Neutrophil (primary cell): ENCODE measurements around the gene GTF2A2.

Experiments
- H3K27ac ChIP-seq: fragments of 200-600 bp; sonication (generic); 2 replicates; pipeline ENCODE4 v1.5.1; 2016; ENCODE audit warnings: mild to moderate bottlenecking, moderate library complexity
- H3K27me3 ChIP-seq: fragments of 200-600 bp; sonication (generic); 2 replicates; pipeline ENCODE4 v1.6.0; 2016; ENCODE audit warnings: mild to moderate bottlenecking
- H3K36me3 ChIP-seq: fragments of 200-600 bp; sonication (generic); 2 replicates; pipeline ENCODE4 v1.5.1; 2017
- H3K4me1 ChIP-seq, 2 experiments: fragments of 200-600 bp in 1 of 2; sonication (generic) in 1 of 2; 1 replicate in 1 of 2; 2 replicates in 1 of 2; pipeline versions ENCODE4 v1.5.1 to v1.6.1; 2013 to 2016; ENCODE audit warnings: low read depth in 1 of 2, low read length in 1 of 2, mild to moderate bottlenecking in 1 of 2, moderate library complexity in 1 of 2; ENCODE audit not compliant: control insufficient read depth in 1 of 2, insufficient read depth in 1 of 2
- H3K4me3 ChIP-seq, 2 experiments: fragments of 200-600 bp in 1 of 2; sonication (generic) in 1 of 2; 1 replicate in 1 of 2; 2 replicates in 1 of 2; pipeline ENCODE4 v1.5.1; 2013 to 2016; ENCODE audit warnings: low read depth in 1 of 2, low read length in 1 of 2, mild to moderate bottlenecking in 1 of 2, moderate library complexity in 1 of 2
- H3K9me3 ChIP-seq: fragments of 200-600 bp; sonication (generic); 2 replicates; pipeline ENCODE4 v1.5.1; 2016
- CTCF ChIP-seq: fragments of 200-600 bp; sonication (generic); IDR thresholded peaks from 2 replicates; pipeline ENCODE4 v1.5.1; 2016; ENCODE audit warnings: antibody characterized with exemption

Gene GTF2A2

DNA sequence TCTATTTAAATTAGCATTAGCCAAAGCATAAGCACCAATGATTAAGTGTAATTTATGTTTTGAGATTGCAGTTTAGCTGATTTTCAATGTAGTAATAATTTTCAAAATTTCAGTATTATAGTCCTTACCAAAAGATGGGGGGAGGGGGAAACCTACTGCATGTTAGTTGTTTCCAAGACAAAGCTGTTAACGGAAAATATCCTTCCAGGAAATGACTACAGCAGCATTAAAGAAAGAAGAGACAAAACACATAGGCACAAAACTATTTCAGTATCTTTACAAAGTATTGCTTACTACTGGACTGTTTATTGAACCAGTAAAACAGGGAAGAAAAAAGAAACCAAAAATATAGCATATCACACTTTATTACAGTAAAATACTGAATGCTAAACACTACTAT lies 21.3 kb upstream of the GTF2A2 start:
- no peak for TF ChIP-seq CTCF

GRCh38 chr15:59678172-59678571 lies 20.9 kb upstream of the GTF2A2 start:
- H3K27ac ChIP-seq = no peak overlapping the region
- TF ChIP-seq CTCF = no peak

More for the DNA sequence above, 21.3 kb upstream of the GTF2A2 start:
- no peaks in the 10 kb centered on the region for H3K27me3 ChIP-seq
- peaks cover 85% of the 10 kb centered on the region for H3K36me3 ChIP-seq
- H3K27ac ChIP-seq = no peak overlapping the region
- H3K4me3 ChIP-seq = no peak overlapping the region
- no peaks in the 10 kb centered on the region for H3K4me1 ChIP-seq
- no peaks in the 10 kb centered on the region for H3K9me3 ChIP-seq

GRCh38 chr15:59676565-59676964 lies 19.2 kb upstream of the GTF2A2 start:
- Histone ChIP-seq H3K4me3 (no peak overlapping the region), H3K36me3 (peaks cover 99% of the 10 kb centered on the region), H3K27ac (no peak overlapping the region)

More at GRCh38 chr15:59678172-59678571, 20.9 kb upstream of the GTF2A2 start:
- Histone ChIP-seq H3K36me3 (peaks cover 89% of the 10 kb centered on the region), H3K27me3 (no peaks in the 10 kb centered on the region), H3K9me3 (no peaks in the 10 kb centered on the region), H3K4me3 (no peak overlapping the region), H3K4me1 (no peaks in the 10 kb centered on the region)

DNA sequence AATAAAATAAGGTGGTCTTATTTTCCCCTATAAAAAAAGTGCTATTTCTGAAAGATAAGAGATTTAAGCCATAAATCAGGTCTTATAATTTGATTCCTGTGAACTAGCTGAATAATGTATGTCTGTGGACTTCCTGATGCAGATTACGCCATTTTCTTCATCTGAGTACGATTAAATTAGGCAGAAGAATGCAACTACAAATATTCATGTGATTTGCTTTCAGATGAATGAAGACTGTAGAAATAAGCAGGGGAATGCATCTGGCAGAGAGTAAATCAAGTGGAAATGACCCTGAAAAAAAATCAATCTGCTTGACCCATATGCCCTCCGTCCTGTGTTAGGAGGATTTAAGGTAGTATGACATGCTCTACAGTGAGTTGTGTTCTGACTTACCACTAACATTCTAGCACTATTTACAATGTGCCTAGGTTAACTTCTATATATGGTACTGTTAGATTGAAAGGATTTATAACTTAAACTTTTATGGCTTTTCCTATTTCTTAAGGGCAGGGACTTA lies 17.1 kb upstream of the GTF2A2 start:
- no peaks in the 10 kb centered on the region for H3K9me3 ChIP-seq
- H3K27ac ChIP-seq = peak overlapping the region; percentile 17
- no peak for TF ChIP-seq CTCF
- H3K36me3 ChIP-seq = peaks cover 99% of the 10 kb centered on the region
- no peaks in the 10 kb centered on the region for H3K4me1 ChIP-seq
- no peaks in the 10 kb centered on the region for H3K27me3 ChIP-seq
- H3K4me3 ChIP-seq = no peak overlapping the region

More at GRCh38 chr15:59676565-59676964, 19.2 kb upstream of the GTF2A2 start:
- no peaks in the 10 kb centered on the region for H3K27me3 ChIP-seq
- no peaks in the 10 kb centered on the region for H3K9me3 ChIP-seq
- H3K4me1 ChIP-seq = no peaks in the 10 kb centered on the region
- TF ChIP-seq CTCF = no peak

DNA sequence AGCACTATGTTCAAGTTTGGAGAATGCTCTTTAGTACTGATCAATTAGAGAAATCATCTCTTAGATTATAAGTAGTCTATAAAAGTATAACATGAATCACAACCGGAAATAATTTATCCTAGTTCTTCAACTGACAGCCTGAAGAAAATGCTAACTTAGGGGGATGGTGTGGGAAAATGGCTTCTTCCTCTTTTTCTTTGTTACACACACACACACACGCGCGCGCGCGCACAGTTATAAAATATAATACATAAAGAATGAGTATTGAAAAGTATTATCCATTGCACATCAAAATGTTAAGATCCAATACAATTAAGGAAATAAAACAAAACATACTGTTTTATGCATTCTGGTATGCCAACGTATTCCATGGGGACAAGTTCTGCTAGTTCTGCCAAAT lies 11.2 kb upstream of the GTF2A2 start:
- Histone ChIP-seq H3K27me3 (no peaks in the 10 kb centered on the region), H3K4me3 (no peak overlapping the region), H3K36me3 (peaks cover 96% of the 10 kb centered on the region), H3K4me1 (no peaks in the 10 kb centered on the region), H3K9me3 (no peaks in the 10 kb centered on the region), H3K27ac (no peak overlapping the region)
- no peak for TF ChIP-seq CTCF

DNA sequence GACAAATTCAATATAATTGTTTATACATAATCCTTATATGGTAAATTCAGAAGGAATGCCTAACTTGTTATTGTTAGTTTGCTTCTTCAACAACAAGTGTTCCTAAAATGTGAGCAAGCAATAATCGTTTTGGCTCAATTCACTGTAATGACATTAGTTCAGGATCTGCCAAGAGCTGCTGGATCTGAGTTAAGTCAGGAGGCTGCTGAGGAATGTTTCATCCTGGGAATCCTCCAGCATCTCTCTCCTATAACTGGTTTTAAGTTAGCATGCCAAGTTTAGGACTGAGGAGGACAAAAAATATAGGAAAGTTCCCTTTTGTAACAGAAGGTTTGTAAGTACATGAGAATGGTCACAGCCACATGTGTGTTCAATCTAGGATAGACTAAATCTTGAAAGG lies 4.9 kb upstream of the GTF2A2 start:
- H3K27ac ChIP-seq = peak overlapping the region; percentile 0
- H3K4me1 ChIP-seq = peaks cover 5% of the 10 kb centered on the region in 2 experiments
- H3K9me3 ChIP-seq = no peaks in the 10 kb centered on the region
- no peaks in the 10 kb centered on the region for H3K27me3 ChIP-seq
- no peak for TF ChIP-seq CTCF
- peaks cover 78% of the 10 kb centered on the region for H3K36me3 ChIP-seq
- no peak overlapping the region for H3K4me3 ChIP-seq
